Mesothelial cell of epicardium (in vitro differentiated cells): ENCODE results near the gene GOLT1A. TPM values are rescaled to one million over a fixed set of nuclear protein-coding genes. Genes with fewer than 3 reads are reported as not detected.

ENCODE experiments used
- DNase-seq, 2 experiments: peaks; one replicate each; pipeline ENCODE4 v3.0.0; 2021; ENCODE audit warnings: low spot score in 2 of 2; ENCODE audit not compliant: unreplicated experiment in 2 of 2
- H3K27ac Mint-ChIP-seq: 2 replicates; pipeline ENCODE4 v1.8.0; 2021; ENCODE audit warnings: mixed read lengths
- H3K27me3 Mint-ChIP-seq: 2 replicates; pipeline ENCODE4 v1.8.0; 2021; ENCODE audit warnings: low read depth, mixed read lengths
- H3K36me3 Mint-ChIP-seq: 2 replicates; pipeline ENCODE4 v1.8.0; 2021; ENCODE audit warnings: mixed read lengths
- H3K4me1 Mint-ChIP-seq: 2 replicates; pipeline ENCODE4 v1.8.0; 2021; ENCODE audit warnings: mixed read lengths
- H3K4me3 Mint-ChIP-seq: 2 replicates; pipeline ENCODE4 v1.8.0; 2021; ENCODE audit warnings: mild to moderate bottlenecking, moderate library complexity, mixed read lengths
- H3K9me3 Mint-ChIP-seq: 2 replicates; pipeline ENCODE4 v1.8.0; 2021; ENCODE audit warnings: mixed read lengths
- total RNA-seq: library from RNA; stranded (reverse); gene quantifications from 3 replicates; pipeline ENCODE4 v1.2.1, GENCODE V29; 2021
- TF ChIP-seq, protein P1 (sequence below): fragments of 200-600 bp; sonication (generic); IDR thresholded peaks from one replicate; pipeline ENCODE4 v1.5.0; 2021; ENCODE audit warnings: antibody characterized with exemption; ENCODE audit not compliant: unreplicated experiment

Gene GOLT1A
- total RNA-seq, 1 donor from 2014 or later, result 4.1 TPM

- Mint-ChIP-seq H3K27ac (no peak overlapping the region), H3K9me3 (no peaks in the 10 kb centered on the region), H3K36me3 (peaks cover 7% of the 10 kb centered on the region), H3K4me3 (no peak overlapping the region), H3K27me3 (peaks cover 5% of the 10 kb centered on the region), H3K4me1 (peaks cover 7% of the 10 kb centered on the region)
- DNase-seq, result no peak
- TF ChIP-seq, protein P1, sequence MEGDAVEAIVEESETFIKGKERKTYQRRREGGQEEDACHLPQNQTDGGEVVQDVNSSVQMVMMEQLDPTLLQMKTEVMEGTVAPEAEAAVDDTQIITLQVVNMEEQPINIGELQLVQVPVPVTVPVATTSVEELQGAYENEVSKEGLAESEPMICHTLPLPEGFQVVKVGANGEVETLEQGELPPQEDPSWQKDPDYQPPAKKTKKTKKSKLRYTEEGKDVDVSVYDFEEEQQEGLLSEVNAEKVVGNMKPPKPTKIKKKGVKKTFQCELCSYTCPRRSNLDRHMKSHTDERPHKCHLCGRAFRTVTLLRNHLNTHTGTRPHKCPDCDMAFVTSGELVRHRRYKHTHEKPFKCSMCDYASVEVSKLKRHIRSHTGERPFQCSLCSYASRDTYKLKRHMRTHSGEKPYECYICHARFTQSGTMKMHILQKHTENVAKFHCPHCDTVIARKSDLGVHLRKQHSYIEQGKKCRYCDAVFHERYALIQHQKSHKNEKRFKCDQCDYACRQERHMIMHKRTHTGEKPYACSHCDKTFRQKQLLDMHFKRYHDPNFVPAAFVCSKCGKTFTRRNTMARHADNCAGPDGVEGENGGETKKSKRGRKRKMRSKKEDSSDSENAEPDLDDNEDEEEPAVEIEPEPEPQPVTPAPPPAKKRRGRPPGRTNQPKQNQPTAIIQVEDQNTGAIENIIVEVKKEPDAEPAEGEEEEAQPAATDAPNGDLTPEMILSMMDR, result no peak
Observed at GRCh38 chr1:204216236-204216635, 2.4 kb upstream of the GOLT1A start.

GRCh38 chr1:204212715-204213114 lies 1.1 kb downstream of the GOLT1A start:
- no peaks in the 10 kb centered on the region for H3K36me3 Mint-ChIP-seq
- H3K27ac Mint-ChIP-seq, result no peak overlapping the region
- TF ChIP-seq, protein P1, result no peak
- H3K9me3 Mint-ChIP-seq, result no peaks in the 10 kb centered on the region
- no peak for DNase-seq
- no peak overlapping the region for H3K4me3 Mint-ChIP-seq
- peaks cover 7% of the 10 kb centered on the region for H3K4me1 Mint-ChIP-seq
- H3K27me3 Mint-ChIP-seq, result peaks cover 3% of the 10 kb centered on the region

- Mint-ChIP-seq H3K4me3 (no peak overlapping the region), H3K4me1 (peaks cover 13% of the 10 kb centered on the region), H3K27me3 (peaks cover 3% of the 10 kb centered on the region), H3K9me3 (no peaks in the 10 kb centered on the region), H3K27ac (no peak overlapping the region), H3K36me3 (no peaks in the 10 kb centered on the region)
- TF ChIP-seq, protein P1, result no peak
- DNase-seq, result no peak
Observed at GRCh38 chr1:204211046-204211445, 2.7 kb downstream of the GOLT1A start.

GRCh38 chr1:204207136-204207616 lies 6.6 kb downstream of the GOLT1A start:
- Mint-ChIP-seq H3K27ac (no peak overlapping the region), H3K4me3 (no peak overlapping the region), H3K36me3 (no peaks in the 10 kb centered on the region), H3K9me3 (no peaks in the 10 kb centered on the region), H3K27me3 (peaks cover 4% of the 10 kb centered on the region), H3K4me1 (peaks cover 7% of the 10 kb centered on the region)
- TF ChIP-seq, protein P1, result peak; percentile 89
- peak; percentile 68 to 84 for DNase-seq

GRCh38 chr1:204206121-204206520 lies 7.7 kb downstream of the GOLT1A start:
- TF ChIP-seq, protein P1, result no peak
- DNase-seq, result no peak
- Mint-ChIP-seq H3K27ac (no peak overlapping the region), H3K36me3 (no peaks in the 10 kb centered on the region), H3K27me3 (peaks cover 4% of the 10 kb centered on the region), H3K4me3 (no peak overlapping the region), H3K9me3 (no peaks in the 10 kb centered on the region), H3K4me1 (peaks cover 7% of the 10 kb centered on the region)

DNA sequence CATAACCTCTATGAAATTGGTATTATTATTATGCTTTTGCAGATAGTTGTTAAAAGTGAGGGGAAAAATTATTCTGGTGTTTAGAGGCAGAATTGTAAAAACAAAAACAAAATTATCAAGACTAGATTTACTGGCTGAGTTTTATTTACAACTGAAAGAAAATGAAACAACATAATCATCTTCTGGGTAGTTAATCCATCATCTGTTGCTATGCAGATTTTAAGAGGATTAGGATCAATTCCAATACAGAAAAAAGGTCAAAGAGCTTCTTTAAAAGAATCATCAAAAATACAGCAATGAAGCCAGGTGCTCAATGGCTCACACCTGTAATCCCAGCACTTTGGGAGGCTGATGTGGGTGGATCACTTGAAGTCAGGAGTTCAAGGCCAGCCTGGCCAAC lies 8.3 kb downstream of the GOLT1A start:
- Mint-ChIP-seq H3K27ac (no peak overlapping the region), H3K9me3 (no peaks in the 10 kb centered on the region), H3K4me3 (no peak overlapping the region), H3K27me3 (peaks cover 4% of the 10 kb centered on the region), H3K36me3 (no peaks in the 10 kb centered on the region), H3K4me1 (peaks cover 7% of the 10 kb centered on the region)
- TF ChIP-seq, protein P1, result no peak
- DNase-seq, result no peak
